ENCODE measurements around the gene PITPNM1. TPM values are rescaled to one million over a fixed set of nuclear protein-coding genes. Genes with fewer than 3 reads are reported as not detected.

PITPNM1 gene
- total RNA-seq: 26.5 and 36.7 TPM in 2 replicates

GRCh38 chr11:67504950-67505581 is at the start of gene PITPNM1:
Gene PITPNM1 (minus strand): TSS chr11:67505363. CDS start chr11:67504180, 1,183 bp downstream.

GRCh38 chr11:67522844-67523555 is 17.8 kb upstream of the PITPNM1 start, which contains the start of gene CABP2:
Gene CABP2 (minus strand): TSS chr11:67523446. CDS start chr11:67523326, 120 bp downstream.

GRCh38 chr11:67507864-67508485 is 2.8 kb upstream of the PITPNM1 start, which contains the start of gene CDK2AP2:
Gene CDK2AP2 (minus strand): TSS chr11:67508162. CDS start chr11:67508082, 80 bp downstream.

GRCh38 chr11:67482827-67483798 is 22.1 kb downstream of the PITPNM1 start, which contains the start of gene AIP:
Gene AIP (plus strand): TSS chr11:67483026. CDS start chr11:67483159, 133 bp downstream.

GRCh38 chr11:67468759-67469507 is 36.2 kb downstream of the PITPNM1 start, which contains the start of gene TMEM134:
Gene TMEM134 (minus strand): TSS chr11:67469251. CDS start chr11:67469192, 59 bp downstream.

GRCh38 chr11:67455054-67455453 is 50.1 kb downstream of the PITPNM1 start, which contains the start of gene CABP4:
Gene CABP4 (plus strand): TSS chr11:67455354. CDS start chr11:67455424, 70 bp downstream.

GRCh38 chr11:67452141-67452952 is 52.8 kb downstream of the PITPNM1 start, which contains the start of gene GPR152:
Gene GPR152 (minus strand): TSS chr11:67452729. CDS start chr11:67452724, 5 bp downstream.

Other genes with a start within 250 kb of the PITPNM1 start
- gene GRK2, start 238.9 kb downstream of the PITPNM1 start, total RNA-seq: 38.8 and 44.9 TPM in 2 replicates
- 31.9 and 57.9 TPM in 2 replicates for gene ANKRD13D, start 216.1 kb downstream of the PITPNM1 start, total RNA-seq
- gene SSH3, start 201.8 kb downstream of the PITPNM1 start, total RNA-seq: 13.4 and 16.8 TPM in 2 replicates
- gene POLD4, start 151.8 kb downstream of the PITPNM1 start, total RNA-seq: 39.9 and 47.6 TPM in 2 replicates
- gene CLCF1, start 131.8 kb downstream of the PITPNM1 start, total RNA-seq: 4.4 and 5.3 TPM in 2 replicates
- gene RAD9A, start 113.4 kb downstream of the PITPNM1 start, total RNA-seq: 6.9 and 9.8 TPM in 2 replicates
- gene PPP1CA, start 103.5 kb downstream of the PITPNM1 start, total RNA-seq: 102 and 108 TPM in 2 replicates
- not detected in 2 replicates for gene TBC1D10C, start 101.3 kb downstream of the PITPNM1 start, total RNA-seq
- gene CARNS1, start 89.7 kb downstream of the PITPNM1 start, total RNA-seq: 0.59 and 0.69 TPM in 2 replicates
- gene RPS6KB2, start 76.9 kb downstream of the PITPNM1 start, total RNA-seq: 33.7 and 36.5 TPM in 2 replicates
- 0.17 and 0.46 TPM in 2 replicates for gene PTPRCAP, start 67.7 kb downstream of the PITPNM1 start, total RNA-seq
- gene CORO1B, start 61.9 kb downstream of the PITPNM1 start, total RNA-seq: 88.7 and 110 TPM in 2 replicates
- not detected in 2 replicates for gene GPR152, start 52.6 kb downstream of the PITPNM1 start, total RNA-seq
- gene CABP4, start 50.0 kb downstream of the PITPNM1 start, total RNA-seq: under 0.01 TPM in 1 of 2 replicates, not detected in the other
- gene TMEM134, start 36.1 kb downstream of the PITPNM1 start, total RNA-seq: 51.5 and 53.7 TPM in 2 replicates
- 77.1 and 89.2 TPM in 2 replicates for gene AIP, start 22.3 kb downstream of the PITPNM1 start, total RNA-seq
- gene CDK2AP2, start 2.8 kb upstream of the PITPNM1 start, total RNA-seq: 18.4 and 25.0 TPM in 2 replicates
- gene CABP2, start 18.1 kb upstream of the PITPNM1 start, total RNA-seq: not detected in 2 replicates
- 551 and 670 TPM in 2 replicates for gene GSTP1, start 78.4 kb upstream of the PITPNM1 start, total RNA-seq
- 103 and 121 TPM in 2 replicates for gene NDUFV1, start 101.6 kb upstream of the PITPNM1 start, total RNA-seq
- gene NUDT8, start 124.6 kb upstream of the PITPNM1 start, total RNA-seq: 3.4 and 3.9 TPM in 2 replicates
- gene TBX10, start 134.4 kb upstream of the PITPNM1 start, total RNA-seq: not detected in 2 replicates
- gene ACY3, start 145.4 kb upstream of the PITPNM1 start, total RNA-seq: not detected in 2 replicates
- gene ALDH3B2, start 169.3 kb upstream of the PITPNM1 start, total RNA-seq: not detected in 2 replicates